Stimulated activated CD4-positive, alpha-beta T cell treated with anti-CD3 and anti-CD28 coated beads, Interleukin-1b, Interleukin-23, amount 100 ng/mL, for 24 hours (primary cell): ENCODE results near the gene PRDM16.

Source experiments
- DNase-seq, 4 experiments: peaks; one replicate each; pipeline ENCODE4 v3.0.0-alpha.2; 2020; ENCODE audit warnings: low read depth in 4 of 4, low spot score in 1 of 4

PRDM16 gene

DNA sequence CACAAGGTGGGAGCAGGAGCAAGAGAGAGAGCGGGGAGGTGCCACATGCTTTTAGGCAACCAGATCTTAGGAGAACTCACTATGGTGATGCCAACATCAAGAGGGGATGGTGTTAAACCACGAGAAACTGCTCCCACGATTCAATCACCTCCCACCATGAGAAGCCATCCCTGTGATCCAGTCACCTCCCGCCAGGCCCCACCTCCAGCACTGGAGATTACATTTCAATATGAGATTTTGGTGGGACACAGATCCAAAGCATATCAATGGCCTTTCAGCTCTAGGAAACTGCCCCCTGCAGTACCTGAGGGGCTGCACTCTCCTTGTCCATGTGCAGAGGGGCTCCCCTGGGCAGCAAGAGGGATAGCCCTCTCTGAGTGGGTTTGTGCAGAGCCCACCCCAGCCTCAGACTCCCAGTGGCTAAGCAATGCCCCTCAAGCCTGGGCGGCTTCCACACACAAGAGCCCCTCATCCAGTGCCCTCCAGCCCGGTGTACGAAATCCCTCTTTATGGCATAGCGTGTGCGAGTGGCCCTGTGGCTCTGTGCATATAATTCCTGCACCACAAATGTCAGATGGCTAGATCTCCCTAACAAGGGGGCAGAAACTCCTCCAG lies 15.5 kb upstream of the PRDM16 start:
- DNase-seq, result no peak

DNA sequence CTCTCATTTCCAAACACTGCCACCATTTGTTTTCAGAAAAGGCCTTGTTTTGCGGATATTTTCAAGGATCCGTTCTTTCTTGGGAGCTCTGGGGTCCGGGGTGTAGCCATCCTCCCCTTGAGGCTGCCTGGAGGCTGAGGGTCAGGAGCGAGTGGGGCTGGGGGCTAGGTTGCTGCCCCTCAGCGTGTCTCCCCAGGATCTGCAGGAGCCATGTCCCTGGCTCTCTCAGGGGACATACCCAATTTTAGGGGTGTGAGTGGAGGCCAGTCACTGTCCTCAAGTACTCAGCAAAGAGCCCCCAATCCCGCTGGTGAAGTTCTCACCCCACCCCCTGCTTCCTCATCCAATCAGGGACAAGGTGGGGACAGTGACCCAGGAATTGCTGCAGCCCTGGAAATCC lies 15.0 kb upstream of the PRDM16 start:
- no peak for DNase-seq

DNA sequence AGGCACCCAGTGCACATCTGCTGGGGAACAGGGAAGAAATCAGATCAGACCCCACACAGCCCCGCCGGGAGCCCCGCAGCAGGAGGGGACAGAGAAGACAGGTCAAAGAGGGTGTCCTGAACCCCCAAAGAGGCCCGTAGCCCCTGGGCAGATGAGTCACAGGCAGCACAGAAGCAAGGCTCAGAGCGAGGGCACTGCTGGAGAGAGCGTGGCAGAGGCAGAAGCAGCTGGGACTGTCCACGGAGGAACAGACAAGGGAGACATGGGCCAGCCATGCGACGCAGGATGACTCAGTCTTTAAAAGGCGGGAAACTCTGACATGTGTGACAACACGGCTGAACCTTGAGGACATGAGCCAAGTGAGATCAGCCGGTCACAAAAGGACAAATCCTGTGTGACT lies 14.5 kb upstream of the PRDM16 start:
- no peak for DNase-seq

DNA sequence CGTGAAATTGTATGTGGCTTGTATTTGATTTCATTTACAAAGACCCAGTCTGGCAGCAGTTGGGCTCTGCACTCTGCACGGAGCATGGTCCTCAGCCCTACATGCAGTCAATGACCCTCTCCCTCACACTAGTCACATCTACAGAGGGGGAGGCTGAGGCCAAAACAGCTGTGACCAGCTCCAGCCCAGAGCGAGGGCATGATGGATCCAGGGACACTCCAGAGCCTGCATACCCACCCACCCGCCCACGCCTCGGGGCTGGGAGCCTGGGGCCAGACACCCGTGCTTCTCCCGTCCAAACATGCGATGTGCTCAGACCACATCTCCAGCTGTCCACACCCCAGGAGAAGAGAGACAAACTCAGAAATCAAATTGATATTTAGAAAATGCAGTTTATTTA lies 14.0 kb upstream of the PRDM16 start:
- DNase-seq, result no peak

DNA sequence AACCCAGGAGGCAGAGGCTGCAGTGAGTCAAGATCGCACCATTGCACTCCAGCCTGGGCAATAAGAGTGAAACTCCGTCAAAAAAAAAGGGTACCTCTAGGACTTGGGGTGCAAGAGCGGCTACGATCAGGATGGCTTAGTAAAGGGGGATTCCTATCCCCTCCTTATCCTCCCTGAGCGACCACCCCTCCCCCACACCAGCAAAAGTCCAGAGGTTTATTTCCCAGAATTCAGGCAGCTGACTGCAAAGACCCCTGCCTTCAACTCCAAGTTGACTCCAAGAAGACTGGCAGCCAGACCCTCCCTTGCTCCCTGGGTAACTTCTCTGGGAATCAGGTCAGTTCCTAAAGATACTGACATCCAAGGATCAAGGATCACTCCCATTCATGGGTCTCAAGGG lies 12.4 kb upstream of the PRDM16 start:
- DNase-seq, result no peak

DNA sequence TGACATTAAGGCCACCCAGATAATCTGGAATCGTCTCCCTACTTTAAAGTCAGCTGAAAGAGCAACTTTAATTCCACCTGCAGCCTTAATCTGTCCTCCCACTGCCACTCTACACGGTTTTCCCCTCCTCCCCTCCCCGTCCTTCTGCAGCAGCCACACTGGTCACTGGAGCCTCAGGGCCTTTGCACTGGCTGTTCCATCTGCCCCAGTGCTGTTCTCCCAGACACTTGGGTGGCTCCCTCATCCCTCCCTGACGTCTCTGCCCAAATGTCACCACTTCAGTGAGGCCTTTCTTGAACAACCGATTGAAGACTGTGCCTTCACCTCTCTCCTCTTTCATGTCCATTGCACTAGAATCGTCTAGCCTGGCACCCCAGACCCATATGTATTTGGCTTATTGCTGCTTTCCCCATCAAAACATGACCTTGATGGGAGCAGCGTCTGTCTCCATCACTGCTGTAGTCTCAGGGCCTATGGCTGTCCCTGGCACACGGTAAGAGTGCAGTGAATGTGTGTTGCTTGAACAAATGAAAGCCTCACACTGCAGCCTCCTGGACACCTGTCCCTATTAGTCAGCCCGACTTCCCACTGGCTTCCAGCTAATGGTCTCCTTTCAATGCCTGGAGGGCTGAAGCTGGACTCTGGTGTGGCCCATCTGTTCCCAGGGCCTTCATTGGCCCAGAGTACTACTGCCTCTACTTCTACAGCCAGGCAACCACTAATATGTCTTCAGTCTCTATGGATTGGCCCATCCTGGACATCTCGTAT lies 10.6 kb upstream of the PRDM16 start:
- DNase-seq, result no peak

DNA sequence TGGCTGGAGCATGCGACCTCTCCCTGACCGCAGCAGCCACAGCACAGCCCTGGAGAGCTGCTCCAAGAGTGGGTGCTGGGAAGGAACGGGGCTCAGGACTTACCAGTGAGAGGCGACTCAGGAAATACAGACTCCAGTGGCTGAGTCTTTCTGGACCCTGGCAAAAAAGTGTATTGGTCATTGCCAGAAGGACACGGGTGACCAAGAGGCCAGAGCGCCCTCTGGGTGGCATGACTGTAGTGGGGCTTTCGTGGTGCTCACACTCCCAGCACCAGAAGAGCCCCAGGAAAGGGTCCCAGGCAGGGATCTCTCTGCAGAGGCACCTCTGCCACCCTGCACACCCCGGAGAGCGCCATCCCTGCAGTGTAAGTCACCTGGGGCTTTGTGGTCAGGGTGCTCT lies 8.9 kb upstream of the PRDM16 start:
- DNase-seq, result no peak

DNA sequence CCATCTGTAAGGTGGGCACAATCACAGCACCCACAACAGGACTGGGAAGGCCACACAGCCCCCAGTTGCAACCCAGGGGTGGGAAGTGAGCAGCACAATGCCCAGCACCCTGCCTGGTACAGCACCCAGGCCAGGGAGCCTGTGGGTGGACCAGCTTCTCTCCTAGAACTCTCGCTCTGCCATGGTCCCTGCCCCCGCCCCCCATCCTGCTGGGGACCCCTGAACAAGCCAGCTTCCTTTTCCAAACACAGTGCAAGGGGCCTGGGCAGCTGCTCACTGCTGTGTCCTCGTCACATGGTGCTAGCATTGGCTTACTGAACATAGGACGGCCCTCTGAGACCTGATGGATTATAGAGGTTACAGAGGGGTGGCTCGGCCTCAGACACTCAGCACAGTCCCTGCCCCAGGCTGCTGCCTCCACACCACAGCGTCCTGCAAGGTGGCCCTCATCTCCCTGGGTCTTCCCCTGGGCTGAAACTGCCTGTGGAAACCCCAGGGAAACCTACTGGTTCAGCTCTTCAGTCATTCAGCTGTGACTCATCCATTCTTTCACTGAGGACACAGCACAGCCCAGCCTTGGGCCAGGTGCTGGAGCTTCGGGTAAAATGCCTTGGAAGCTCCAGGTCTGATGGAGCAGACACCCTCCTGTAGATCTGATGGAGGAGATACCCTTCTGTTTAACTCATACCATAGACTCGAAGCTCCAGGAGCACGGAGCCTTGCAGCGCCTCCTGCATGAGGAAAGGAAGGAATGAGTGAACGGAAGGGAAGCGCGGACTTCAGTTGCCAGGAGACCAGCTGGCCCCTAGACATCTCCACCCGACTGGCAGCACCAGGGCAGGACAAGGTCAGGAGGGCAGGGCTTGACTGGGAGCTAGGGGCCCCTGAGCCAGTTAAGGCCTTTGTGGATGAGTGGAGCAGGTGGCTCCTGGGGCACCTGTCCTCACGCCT lies 8.1 kb upstream of the PRDM16 start:
- no peak for DNase-seq

DNA sequence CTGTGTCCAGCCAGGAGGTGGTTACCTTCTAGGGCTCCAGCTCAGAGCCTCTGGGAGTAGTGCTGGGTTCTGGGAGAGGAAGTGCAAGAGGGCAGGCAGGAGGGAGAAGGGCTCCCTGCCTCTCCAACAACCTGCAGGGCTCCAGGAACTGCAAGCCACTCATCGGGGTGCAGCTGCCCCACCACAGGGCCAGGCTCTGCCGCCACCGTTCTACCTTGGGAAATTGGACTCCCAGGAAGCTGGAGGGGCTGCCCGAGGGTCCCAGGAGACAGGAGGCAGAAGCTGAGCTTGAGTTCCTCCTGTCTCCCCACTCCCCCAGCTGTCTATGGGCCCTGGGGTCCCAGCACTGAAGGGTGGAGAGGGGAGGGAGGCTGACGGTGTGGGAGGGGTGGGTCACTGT lies 7.4 kb upstream of the PRDM16 start:
- DNase-seq, result no peak

DNA sequence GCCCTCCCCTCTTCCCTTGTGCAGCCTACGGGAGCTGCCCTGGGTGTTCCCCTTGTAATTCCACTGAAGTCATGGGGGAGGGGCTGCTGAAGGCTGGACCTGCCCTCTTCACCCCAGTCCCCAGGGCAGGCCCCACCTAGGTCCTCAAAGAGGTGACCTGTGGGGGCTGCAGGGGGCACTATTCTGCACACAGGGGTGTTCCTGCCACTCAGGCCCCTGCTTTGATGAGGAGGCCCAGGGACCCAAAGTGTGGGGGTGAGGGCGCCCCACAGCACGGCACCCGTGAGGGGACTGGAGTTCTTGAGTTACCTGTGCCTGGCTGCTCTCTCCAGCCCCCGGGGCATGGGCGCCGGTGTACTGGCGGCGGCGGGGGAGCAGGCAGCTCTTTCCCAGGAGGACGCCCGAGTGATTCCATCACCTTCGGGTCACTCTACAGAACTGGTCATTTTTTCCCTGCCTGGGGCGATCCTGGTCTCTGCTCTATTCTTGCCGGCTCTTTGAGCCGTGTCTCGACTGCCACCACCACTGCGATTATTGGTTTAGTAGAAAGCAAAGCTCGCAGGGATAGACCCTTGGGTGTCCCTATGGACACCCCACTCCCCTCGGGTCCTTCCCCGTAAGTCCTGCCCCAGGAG lies 6.9 kb upstream of the PRDM16 start:
- DNase-seq, result no peak

DNA sequence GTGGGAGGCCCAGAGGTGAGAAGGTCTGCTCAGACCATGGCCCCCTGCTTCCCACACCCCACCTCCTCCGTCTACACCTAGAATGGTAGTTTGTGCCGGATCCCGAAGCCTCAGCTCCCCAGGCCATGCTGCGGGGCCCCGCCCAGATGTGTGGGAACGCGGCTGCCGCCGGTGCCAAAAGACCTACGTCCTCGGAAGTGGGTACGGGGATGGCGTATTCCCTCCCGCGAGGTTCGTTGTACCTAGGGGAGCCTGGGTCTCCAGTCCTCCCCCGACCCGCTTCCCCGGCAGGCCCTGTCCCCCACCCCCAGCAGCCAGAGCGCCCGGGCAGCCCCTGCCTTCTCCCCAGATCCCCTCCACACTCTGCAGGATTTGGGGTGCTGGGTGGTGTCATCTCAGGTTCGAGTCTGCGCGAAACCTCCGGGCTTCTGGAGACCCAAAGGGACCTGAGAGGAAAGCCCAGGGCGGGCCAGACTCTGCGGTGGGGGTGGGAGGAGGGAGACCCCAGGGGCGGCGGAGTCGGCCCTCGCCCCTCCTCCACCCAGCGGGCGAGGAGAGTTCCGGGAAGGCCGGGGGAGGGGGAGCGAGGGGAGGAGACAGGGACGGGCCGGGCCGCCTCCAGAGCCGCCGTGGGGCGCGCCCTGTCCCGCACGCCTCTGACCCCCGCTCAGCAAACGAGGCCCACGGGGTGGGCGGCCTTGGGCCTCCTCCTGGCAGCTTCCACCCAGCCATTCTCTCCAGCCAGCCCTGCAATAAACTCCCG lies 6.2 kb upstream of the PRDM16 start:
- no peak for DNase-seq

DNA sequence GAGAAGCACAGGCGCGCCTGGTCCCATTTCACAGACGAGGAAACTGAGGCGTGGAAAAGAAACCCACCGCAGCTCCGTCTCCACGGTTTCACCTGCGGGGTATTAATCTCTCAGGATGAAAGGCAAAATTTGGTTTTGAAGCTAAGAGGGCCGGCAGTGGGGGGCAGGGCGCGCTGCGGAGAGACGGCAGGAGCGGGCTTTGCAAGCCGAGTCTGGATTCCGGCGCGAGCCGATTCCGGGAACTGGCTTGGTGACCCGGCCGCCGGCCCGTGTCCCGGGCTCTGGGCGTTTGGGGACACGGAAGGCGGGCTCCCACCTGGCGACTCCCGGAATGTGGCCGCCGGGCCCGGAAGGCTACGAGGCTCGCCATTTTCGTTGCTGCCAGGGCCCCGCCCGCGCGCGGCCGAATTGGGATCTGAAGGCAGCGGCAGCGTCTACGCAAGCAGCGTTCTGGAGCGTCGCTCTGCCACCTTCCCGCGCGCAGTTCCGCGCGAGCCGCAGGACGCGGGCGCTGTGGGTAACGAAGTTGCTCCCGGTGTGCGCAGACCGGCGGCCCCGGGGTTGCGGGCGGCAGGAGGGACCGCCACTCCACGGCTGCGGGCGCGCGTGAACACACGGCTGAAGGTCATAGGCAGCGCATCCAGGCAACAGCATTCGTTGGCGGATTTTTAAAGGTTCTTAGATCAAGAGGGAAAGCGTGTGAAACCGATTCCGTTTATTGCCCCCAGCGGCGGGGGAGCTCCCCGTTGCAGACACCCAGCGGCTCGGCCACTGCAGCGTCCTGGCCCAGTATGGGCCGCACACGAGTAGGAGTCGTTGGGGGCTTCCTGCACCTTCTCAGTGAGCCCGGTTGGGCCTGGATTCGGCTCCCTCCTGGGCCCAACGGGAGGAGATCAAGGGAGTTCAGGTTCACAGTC lies 5.4 kb upstream of the PRDM16 start:
- no peak for DNase-seq

DNA sequence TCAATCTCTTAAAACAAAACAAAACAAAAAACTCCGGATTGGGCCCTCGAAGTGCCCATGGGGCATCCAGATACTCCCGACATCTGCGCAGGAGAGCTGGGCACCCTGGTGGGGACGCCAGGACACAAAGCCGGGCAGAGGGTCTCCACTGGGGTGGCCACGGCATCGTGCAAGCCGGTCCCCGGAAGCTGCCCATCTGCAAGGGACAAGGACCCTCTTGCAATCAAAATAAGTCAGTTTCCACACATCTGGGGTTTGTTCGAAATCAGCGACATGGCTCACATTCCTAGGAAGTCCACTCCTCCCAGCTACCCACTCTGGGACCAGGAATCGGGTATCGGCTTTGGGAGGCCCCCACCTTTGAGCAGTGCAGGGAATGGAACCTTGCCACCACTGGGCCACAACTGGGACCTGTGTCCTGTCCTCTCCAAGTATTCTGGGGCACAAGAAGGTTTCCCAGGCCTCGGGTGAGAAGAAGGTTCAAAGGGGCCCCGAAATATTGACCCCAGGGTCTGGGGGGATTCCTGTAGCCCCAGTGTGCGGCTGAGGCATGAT lies 4.6 kb upstream of the PRDM16 start:
- no peak for DNase-seq

DNA sequence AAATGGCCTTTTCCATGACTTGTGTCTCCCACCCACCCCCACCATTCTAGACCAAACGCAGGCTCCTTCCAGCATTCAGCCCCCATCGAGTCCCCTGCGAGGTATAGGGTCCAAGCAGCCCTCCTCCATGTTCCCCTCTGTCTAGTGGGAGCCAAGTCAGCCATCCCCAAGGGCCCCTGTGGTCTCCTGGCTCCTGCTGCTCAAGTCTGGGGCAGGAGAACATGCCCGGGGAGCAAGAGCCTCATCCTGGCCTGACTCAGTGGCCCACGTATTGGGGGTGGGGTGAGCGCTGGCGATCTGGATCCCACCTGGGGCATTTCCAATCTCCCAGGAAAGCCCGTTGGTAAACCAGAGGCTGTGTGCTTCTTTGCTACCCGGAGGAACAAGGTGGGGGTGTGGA lies 4.1 kb upstream of the PRDM16 start:
- no peak for DNase-seq

DNA sequence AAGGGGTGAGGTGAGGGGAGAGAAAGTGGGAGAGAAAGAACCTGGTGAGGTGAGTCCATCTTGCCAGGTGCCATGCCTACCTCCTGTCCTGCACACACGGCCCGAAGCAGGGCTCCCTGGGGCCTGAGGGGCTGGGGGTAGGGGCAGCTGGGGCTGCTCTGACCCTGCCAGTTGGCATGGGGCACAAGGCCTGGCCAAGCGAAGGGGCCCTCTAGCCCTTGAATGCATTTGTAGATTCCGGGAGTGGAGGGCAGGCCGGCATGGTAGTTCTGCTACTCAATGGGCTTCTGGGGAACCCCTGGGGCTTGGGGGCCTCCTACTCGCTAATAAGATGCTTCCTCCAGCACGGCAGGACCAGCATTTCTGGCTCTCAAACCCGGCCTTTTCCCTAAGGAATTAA lies 3.6 kb upstream of the PRDM16 start:
- DNase-seq, result no peak

DNA sequence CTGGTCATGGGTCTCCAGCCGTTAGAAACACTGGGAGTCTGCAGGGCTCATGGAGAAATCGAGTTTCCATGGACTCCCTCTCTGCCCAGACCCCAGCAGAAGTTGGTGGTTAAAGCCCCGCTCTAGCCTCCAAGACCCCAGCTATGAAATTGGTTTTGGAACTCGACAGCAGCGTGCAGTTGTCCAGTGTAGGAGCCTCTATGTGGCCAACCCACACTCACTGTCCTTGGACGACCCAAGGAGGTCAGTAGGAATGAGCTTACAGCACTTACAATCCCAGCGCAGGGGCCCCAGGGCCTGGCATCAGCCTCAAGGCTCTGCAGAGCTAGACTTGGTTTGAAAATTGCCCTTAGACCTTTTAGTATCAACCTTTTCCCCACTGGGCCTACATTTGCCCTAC lies 3.2 kb upstream of the PRDM16 start:
- no peak for DNase-seq

DNA sequence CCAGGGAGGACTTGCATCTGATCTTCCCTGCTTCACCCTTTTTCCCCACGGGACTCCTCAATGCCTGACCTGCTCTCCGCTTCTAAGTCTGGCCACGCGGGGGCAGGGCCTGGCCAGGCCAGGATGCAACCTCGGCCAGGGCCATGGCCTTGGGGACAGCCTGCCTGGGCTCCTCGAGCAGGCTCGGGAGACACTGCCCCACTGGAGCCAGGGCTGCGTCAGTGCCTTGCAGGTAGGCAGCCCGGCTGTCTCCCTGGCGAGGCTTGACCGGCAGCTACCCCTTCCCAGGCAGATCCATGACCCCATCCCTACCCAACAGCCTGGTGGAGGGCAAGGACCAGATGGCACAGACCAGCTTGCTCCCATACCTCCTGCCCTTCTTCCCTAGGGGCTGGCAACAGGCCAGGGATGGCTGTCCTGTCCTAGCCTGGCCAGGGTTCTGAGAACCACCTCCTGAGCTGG lies 2.7 kb upstream of the PRDM16 start:
- no peak for DNase-seq

DNA sequence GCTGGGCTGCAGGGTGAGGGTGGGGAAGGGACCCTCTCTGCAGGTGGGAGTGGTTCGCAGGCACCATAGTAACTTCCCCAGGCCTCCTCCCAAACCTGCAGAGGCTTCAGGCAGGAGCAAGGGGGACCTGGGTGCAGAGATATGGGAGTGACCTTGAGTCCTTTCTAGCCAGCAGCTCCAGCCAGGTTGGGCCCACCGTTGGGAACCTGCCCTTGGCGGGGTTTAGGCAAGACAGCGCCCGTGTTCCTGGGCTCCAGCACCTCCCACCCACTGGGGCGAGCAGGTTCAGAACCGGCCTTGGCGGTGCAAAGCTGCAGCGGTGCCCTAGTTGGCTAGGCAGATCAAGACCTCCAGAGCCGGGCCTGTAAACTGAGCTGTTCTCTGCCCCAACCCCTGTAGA lies 2.2 kb upstream of the PRDM16 start:
- DNase-seq, result no peak

DNA sequence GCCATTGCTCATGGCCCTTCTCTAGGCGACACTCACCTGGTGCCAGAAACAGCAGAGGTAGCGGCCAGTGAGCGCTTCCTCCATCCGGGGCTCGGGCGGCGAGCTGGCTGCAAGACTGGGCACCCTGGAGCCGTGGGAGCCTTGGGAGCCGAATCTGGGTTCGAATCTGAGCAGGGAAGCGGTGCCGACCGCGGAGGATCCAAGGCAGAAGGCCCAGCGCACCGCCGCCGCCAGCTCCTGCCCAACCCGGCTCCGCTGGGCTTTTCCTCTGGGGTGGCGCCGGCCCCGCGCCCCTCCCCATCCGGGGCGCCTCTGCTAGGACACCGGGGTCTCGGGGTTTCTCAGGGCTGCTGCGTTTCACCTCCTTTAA lies 1.7 kb upstream of the PRDM16 start:
- DNase-seq, result no peak
